Gastroesophageal sphincter (tissue), 4 donors: ENCODE measurements around the gene PDGFA. TPM values are rescaled to one million over a fixed set of nuclear protein-coding genes. Genes with fewer than 3 reads are reported as not detected.

Experiments
- ATAC-seq: fragments of 150-250 bp; one replicate; pipeline ENCODE4 v1.9.1; 2016; ENCODE audit warnings: mild to moderate bottlenecking, moderate library complexity
- H3K27ac ChIP-seq, 4 donors: fragments of 200-600 bp; sonication (generic) in 3 of 4; 1 replicate in 3 of 4; 2 replicates in 1 of 4; pipeline ENCODE4 v1.5.1; 2016 to 2019
- H3K27me3 ChIP-seq: fragments of 200-600 bp; sonication (generic); one replicate; pipeline ENCODE4 v1.5.1; 2019
- H3K36me3 ChIP-seq, 2 donors: fragments of 200-600 bp; sonication (generic); one replicate each; pipeline ENCODE4 v1.5.1; 2019; ENCODE audit warnings: control low read depth in 1 of 2
- H3K4me1 ChIP-seq, 3 donors: fragments of 200-600 bp; sonication (generic); 1 replicate in 2 of 3; 2 replicates in 1 of 3; pipeline ENCODE4 v1.5.1; 2016 to 2019; ENCODE audit warnings: control low read depth in 2 of 3
- H3K4me3 ChIP-seq, 2 donors: fragments of 200-600 bp; sonication (generic); one replicate each; pipeline ENCODE4 v1.5.1; 2019; ENCODE audit warnings: mild to moderate bottlenecking in 1 of 2, moderate library complexity in 1 of 2
- H3K9me3 ChIP-seq, 3 donors: fragments of 200-600 bp; sonication (generic); one replicate each; pipeline ENCODE4 v1.5.1; 2017 to 2019; ENCODE audit warnings: control low read depth in 2 of 3
- EP300 ChIP-seq: sonication (generic); formaldehyde crosslinking; IDR thresholded peaks from one replicate; pipeline ENCODE4 v1.6.1; 2017; ENCODE audit warnings: antibody characterized with exemption, mild to moderate bottlenecking
- POLR2A ChIP-seq, 2 donors: fragments of 450-650 bp; IDR thresholded peaks; one replicate each; pipeline ENCODE4 v1.6.1; 2017; ENCODE audit warnings: antibody characterized with exemption in 2 of 2, mild to moderate bottlenecking in 2 of 2, moderate library complexity in 1 of 2
- POLR2AphosphoS5 ChIP-seq: sonication (generic); formaldehyde crosslinking; IDR thresholded peaks from one replicate; pipeline ENCODE4 v1.6.1; 2017; ENCODE audit warnings: antibody characterized with exemption
- WGBS, 2 donors: methylation state at CpG; one replicate each; pipeline ENCODE4 v1.1.5; 2018; ENCODE audit warnings: low coverage in 1 of 2; 5-methylcytosine and 5-hydroxymethylcytosine counted together
- total RNA-seq, 4 donors: library from RNA; depleted of rRNA; stranded (reverse); fragments of >200 nt; gene quantifications; one replicate each; pipeline ENCODE4 v1.1.0, GENCODE V29; 2016
- TF ChIP-seq, protein P1 (sequence below), 4 experiments: fragments of 200-600 bp in 2 of 4; fragments of 450-650 bp in 2 of 4; sonication (generic) in 1 of 4; IDR thresholded peaks; one replicate each; pipeline ENCODE4 v1.5.1; 2017 to 2019; ENCODE audit warnings: antibody characterized with exemption in 4 of 4, mild to moderate bottlenecking in 2 of 4, moderate library complexity in 2 of 4

PDGFA gene
- total RNA-seq, 4 donors from 2014 or later, result 66.0 to 162 (median 120) TPM

DNA sequence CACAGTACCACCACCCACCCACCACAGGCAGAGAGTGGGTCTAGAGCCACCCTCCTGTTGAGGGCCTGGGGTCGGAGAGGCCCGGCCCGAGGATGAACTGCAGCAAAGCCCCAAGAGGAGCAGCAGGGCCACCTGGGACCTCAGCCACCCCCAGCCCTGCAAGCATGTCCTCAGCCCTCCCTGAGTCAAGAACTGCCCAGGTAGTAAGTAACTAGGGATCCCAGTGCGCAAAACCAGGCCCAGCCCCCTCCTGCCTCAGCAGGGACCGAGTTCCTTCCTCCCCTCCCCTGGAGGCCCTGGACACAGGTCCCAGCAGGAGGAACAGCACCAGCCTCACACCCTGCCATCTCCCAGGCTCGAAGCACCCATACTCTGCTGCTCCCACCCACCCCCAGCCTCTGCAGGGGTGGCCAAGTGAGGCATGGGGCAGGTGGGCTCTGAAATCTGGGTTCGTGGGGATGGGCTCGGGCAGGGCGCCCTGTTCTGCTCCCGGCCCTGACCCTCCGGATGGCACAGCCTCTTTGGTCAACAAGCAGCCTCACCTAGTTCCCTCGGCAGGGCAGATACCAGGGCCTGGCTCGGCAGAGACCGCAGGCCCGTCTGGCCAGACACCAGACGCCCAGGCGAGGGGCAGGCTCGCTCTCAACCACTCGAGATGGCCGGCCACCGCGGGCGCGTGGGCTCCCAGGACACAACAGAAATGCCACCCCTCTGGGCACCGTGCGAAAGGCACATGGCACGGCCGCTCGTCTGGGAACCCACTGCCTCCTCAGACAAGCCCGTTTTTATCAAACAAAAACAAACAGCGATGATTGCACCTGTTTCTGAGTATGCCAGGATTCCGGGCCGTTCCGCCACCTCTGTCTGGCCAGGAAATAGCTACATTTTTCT is 15.2 kb downstream of the PDGFA start:
- WGBS, 2 donors, result 60 to 83% methylated on average over 2 to 13 of the region's 34 CpGs
- TF ChIP-seq POLR2AphosphoS5, result no peak
- no peak for TF ChIP-seq POLR2A (IDR thresholded peaks at IDR 0.05)
- TF ChIP-seq EP300, result no peak
- TF ChIP-seq, protein P1, sequence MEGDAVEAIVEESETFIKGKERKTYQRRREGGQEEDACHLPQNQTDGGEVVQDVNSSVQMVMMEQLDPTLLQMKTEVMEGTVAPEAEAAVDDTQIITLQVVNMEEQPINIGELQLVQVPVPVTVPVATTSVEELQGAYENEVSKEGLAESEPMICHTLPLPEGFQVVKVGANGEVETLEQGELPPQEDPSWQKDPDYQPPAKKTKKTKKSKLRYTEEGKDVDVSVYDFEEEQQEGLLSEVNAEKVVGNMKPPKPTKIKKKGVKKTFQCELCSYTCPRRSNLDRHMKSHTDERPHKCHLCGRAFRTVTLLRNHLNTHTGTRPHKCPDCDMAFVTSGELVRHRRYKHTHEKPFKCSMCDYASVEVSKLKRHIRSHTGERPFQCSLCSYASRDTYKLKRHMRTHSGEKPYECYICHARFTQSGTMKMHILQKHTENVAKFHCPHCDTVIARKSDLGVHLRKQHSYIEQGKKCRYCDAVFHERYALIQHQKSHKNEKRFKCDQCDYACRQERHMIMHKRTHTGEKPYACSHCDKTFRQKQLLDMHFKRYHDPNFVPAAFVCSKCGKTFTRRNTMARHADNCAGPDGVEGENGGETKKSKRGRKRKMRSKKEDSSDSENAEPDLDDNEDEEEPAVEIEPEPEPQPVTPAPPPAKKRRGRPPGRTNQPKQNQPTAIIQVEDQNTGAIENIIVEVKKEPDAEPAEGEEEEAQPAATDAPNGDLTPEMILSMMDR (IDR thresholded peaks at IDR 0.05), result no peak
- ATAC-seq, result no peak
- Histone ChIP-seq H3K27me3 (no peaks in the 10 kb centered on the region), H3K4me1 (peaks cover 0 to 48% (median 6%) of the 10 kb centered on the region in 3 donors), H3K36me3 (peaks cover 0 to 93% of the 10 kb centered on the region in 2 donors), H3K4me3 (no peak overlapping the region), H3K9me3 (no peaks in the 10 kb centered on the region), H3K27ac (peak overlapping the region in 3 of 4 donors; percentile 56 to 70 (median 61))

DNA sequence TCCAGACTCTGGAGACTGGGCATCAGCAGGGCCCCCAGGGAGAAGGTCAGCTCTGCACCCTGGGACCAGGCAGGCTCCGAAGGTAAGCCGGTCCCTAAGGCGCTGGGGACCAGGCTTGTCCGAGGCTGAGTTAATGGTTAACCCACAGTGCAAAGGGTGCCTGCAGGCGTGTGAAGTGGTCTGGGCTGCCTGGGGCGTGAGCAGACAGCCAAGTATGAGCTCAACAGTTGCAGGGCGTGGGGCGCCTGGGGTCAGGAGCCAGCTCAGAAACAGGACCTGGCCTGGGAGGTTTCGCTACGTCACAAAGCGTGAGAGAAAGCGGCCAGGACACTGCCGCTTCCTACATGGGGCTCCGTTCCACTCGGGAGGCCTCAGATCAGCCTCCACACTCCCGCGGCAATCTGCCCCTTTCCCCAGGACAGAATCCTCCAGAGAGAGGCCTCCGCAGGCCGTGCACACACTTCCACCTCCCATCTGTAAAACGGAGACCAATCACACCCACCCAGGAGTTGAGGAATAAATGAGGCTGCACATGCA is 16.0 kb downstream of the PDGFA start:
- no peaks in the 10 kb centered on the region for H3K9me3 ChIP-seq
- ATAC-seq, result peak; percentile 54
- 62 to 70% methylated on average over 3 to 4 of the region's 20 CpGs for WGBS, 2 donors
- no peak for TF ChIP-seq POLR2AphosphoS5
- TF ChIP-seq EP300, result no peak
- peaks cover 0 to 93% of the 10 kb centered on the region in 2 donors for H3K36me3 ChIP-seq
- peak overlapping the region in 3 of 4 donors; percentile 56 to 70 (median 61) for H3K27ac ChIP-seq
- H3K4me3 ChIP-seq, result no peak overlapping the region
- peaks cover 0 to 48% (median 6%) of the 10 kb centered on the region in 3 donors for H3K4me1 ChIP-seq
- no peaks in the 10 kb centered on the region for H3K27me3 ChIP-seq

DNA sequence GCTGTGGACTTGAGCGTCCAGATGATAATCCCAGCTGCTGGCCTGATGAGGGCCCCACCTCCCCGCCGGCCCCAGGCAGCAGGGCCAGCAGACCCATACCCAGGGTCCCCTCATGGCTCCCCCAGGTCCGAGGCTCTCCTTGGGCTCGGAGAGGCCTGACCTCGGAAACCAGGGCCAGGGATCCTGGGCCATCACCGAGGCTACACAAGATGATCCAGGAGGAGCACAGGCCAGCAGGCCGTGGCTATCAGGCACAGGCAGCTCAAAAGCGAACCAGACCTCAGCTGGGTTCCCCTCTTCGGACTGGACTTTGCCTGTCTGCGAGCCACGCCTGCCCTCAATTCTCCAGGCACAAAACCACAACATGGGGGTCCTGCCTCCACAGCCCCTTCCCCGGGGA is 17.4 kb downstream of the PDGFA start:
- H3K4me3 ChIP-seq, result no peak overlapping the region
- peaks cover 0 to 90% of the 10 kb centered on the region in 2 donors for H3K36me3 ChIP-seq
- no CpG with 5 or more reads among the region's 13 CpGs for WGBS, 2 donors
- H3K4me1 ChIP-seq, result peaks cover 0 to 48% (median 6%) of the 10 kb centered on the region in 3 donors
- H3K27ac ChIP-seq, result no peak overlapping the region
- no peaks in the 10 kb centered on the region for H3K9me3 ChIP-seq
- no peak for ATAC-seq
- H3K27me3 ChIP-seq, result no peaks in the 10 kb centered on the region
- TF ChIP-seq POLR2A (IDR thresholded peaks at IDR 0.05), result no peak
- TF ChIP-seq, protein P1 (IDR thresholded peaks at IDR 0.05), result no peak
- TF ChIP-seq POLR2AphosphoS5, result no peak
- TF ChIP-seq EP300, result no peak

DNA sequence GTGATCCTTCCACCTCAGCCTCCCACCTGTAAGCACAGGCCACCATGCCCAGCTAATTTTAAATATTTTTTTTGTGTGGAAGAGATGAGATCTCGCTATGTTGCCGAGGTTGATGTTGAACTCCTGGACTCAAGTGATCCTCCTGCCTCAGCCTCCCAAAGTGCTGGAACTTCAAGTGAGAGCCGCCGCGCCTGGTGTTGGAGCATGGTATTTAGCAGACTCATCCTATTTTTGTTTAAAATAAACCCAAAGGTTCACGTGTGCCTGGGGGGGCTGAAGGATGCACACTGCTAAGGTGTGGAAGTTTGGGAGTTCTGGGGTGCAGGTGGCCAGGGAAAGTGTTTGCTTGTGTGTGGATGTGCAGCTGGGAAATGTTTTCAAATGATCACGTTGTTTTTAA is 18.1 kb downstream of the PDGFA start:
- Histone ChIP-seq H3K4me1 (peaks cover 0 to 40% (median 6%) of the 10 kb centered on the region in 3 donors), H3K4me3 (no peak overlapping the region), H3K27ac (peak overlapping the region in 1 of 4 donors; percentile 24), H3K36me3 (peaks cover 0 to 90% of the 10 kb centered on the region in 2 donors), H3K27me3 (no peaks in the 10 kb centered on the region), H3K9me3 (no peaks in the 10 kb centered on the region)
- ATAC-seq, result no peak
- WGBS, 2 donors, result 84 to 88% methylated on average over 6 to 7 of the region's 7 CpGs
- TF ChIP-seq, protein P1 (IDR thresholded peaks at IDR 0.05), result no peak
- TF ChIP-seq POLR2AphosphoS5, result no peak
- TF ChIP-seq POLR2A (IDR thresholded peaks at IDR 0.05), result no peak
- TF ChIP-seq EP300, result no peak

DNA sequence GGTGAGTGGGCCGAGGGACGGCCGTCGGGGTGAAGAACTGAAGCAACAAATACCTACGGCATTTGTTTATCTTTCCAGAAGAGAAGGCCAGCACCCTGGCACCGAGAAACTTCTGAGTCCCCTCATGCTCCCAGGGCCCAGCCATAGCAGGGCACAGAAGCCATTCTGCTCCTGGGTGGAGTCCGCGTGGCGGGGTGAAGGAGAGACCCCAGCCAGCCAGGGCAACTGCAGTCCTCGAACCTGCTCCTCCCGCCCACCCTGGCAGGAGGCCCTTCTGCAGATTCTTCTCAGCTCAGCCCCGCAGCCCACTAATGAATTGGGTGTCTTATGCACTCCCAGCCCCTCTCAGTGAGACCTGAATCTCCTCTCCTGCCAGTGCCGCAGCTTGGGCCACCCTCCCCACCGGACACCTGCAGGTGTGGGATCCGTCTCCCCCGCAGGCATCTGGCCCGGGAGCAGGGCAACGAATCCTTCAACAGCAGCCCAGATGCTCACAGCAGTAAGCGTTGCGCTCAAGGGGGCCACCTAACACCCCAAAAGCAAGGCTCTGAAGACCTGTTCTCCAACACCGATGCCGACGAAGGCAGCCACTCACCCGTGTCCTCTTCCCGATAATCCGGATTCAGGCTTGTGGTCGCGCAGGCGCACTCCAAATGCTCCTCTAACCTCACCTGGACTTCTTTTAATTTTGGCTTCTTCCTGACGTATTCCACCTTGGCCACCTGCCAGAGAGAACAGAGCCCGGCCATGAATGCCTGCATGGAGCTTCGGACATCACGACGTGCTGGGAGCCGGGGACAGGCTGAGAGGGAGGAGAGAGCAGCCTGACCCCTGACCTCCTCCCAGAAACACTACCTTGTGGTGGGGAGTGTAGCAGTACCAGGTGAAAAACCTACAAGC is 18.9 kb downstream of the PDGFA start:
- Histone ChIP-seq H3K4me3 (no peak overlapping the region), H3K36me3 (peaks cover 0 to 90% of the 10 kb centered on the region in 2 donors), H3K27me3 (no peaks in the 10 kb centered on the region), H3K27ac (peak overlapping the region in 2 of 4 donors; percentile 2 to 24), H3K9me3 (no peaks in the 10 kb centered on the region), H3K4me1 (peaks cover 0 to 36% (median 6%) of the 10 kb centered on the region in 3 donors)
- no peak for ATAC-seq
- 73 to 91% methylated on average over 4 to 17 of the region's 35 CpGs for WGBS, 2 donors
- TF ChIP-seq POLR2A (IDR thresholded peaks at IDR 0.05) (no peak), POLR2AphosphoS5 (no peak), EP300 (no peak)
- TF ChIP-seq, protein P1 (IDR thresholded peaks at IDR 0.05), result no peak
